CD4-positive, alpha-beta memory T cell (primary cell): Measurements from ENCODE around the gene TBC1D5. TPM values are rescaled to one million over a fixed set of nuclear protein-coding genes. Genes with fewer than 3 reads are reported as not detected.
"Not testable (repeated sequence)": the region's sequence is repeated elsewhere in the genome, so short reads cannot be mapped to it uniquely, and the experiment has no call there.

ENCODE experiments used
- CTCF ChIA-PET: fragments of 350-600 bp; sonication (Branson Sonifier 250); formaldehyde crosslinking; loops from one replicate; lab custom pipeline; 2021; ENCODE audit warnings: inconsistent platforms; ENCODE audit not compliant: partially characterized antibody; lab: Charles Lee
- POLR2A ChIA-PET: fragments of 350-600 bp; sonication (Branson Sonifier 250); formaldehyde crosslinking; loops from one replicate; lab custom pipeline; 2021; ENCODE audit not compliant: partially characterized antibody; lab: Charles Lee
- DNase-seq, 5 donors: peaks; one replicate each; pipeline versions ENCODE4 v3.0.0 to v3.0.0-alpha.2; 2020 to 2022; ENCODE audit warnings: mixed read lengths in 1 of 5
- H3K27ac ChIP-seq: one replicate; pipeline ENCODE4 v1.7.0; 2013; ENCODE audit warnings: low read depth, low read length
- H3K27me3 ChIP-seq: 2 replicates; pipeline ENCODE4 v1.7.0; 2013; ENCODE audit warnings: mild to moderate bottlenecking, low read length, moderate library complexity; ENCODE audit not compliant: insufficient read depth
- H3K36me3 ChIP-seq: 2 replicates; pipeline ENCODE4 v1.7.0; 2013; ENCODE audit warnings: mild to moderate bottlenecking, low read length, moderate library complexity; ENCODE audit not compliant: insufficient read depth
- H3K4me1 ChIP-seq: 2 replicates; pipeline ENCODE4 v1.7.0; 2013; ENCODE audit warnings: mild to moderate bottlenecking, low read length, moderate library complexity; ENCODE audit not compliant: insufficient read depth
- H3K4me3 ChIP-seq, 2 donors: one replicate each; pipeline ENCODE4 v1.7.0; 2013; ENCODE audit warnings: low read length in 2 of 2, mild to moderate bottlenecking in 1 of 2
- H3K9me3 ChIP-seq, 2 donors: one replicate each; pipeline ENCODE4 v1.7.0; 2013; ENCODE audit warnings: low read length in 2 of 2, control low read depth in 1 of 2; ENCODE audit not compliant: control insufficient read depth in 1 of 2
- H3K27ac Mint-ChIP-seq, 7 donors: one replicate each; pipeline ENCODE4 v1.8.0; 2020 to 2021; ENCODE audit warnings: mixed read lengths in 7 of 7, mild to moderate bottlenecking in 6 of 7, inconsistent platforms in 3 of 7, moderate library complexity in 3 of 7
- H3K27me3 Mint-ChIP-seq, 2 donors: one replicate each; pipeline ENCODE4 v1.8.0; 2020 to 2021; ENCODE audit warnings: mixed read lengths in 2 of 2
- H3K36me3 Mint-ChIP-seq, 2 donors: one replicate each; pipeline ENCODE4 v1.8.0; 2020 to 2021; ENCODE audit warnings: mixed read lengths in 2 of 2, inconsistent platforms in 1 of 2, mild to moderate bottlenecking in 1 of 2
- H3K4me1 Mint-ChIP-seq, 4 donors: one replicate each; pipeline ENCODE4 v1.8.0; 2020 to 2021; ENCODE audit warnings: mixed read lengths in 4 of 4, mild to moderate bottlenecking in 1 of 4
- H3K4me3 Mint-ChIP-seq, 8 donors: one replicate each; pipeline ENCODE4 v1.8.0; 2020 to 2021; ENCODE audit warnings: mixed read lengths in 8 of 8, mild to moderate bottlenecking in 7 of 8, moderate library complexity in 6 of 8, inconsistent platforms in 3 of 8
- H3K9me3 Mint-ChIP-seq, 8 donors: one replicate each; pipeline ENCODE4 v1.8.0; 2020 to 2021; ENCODE audit warnings: mixed read lengths in 8 of 8, mild to moderate bottlenecking in 5 of 8, inconsistent platforms in 3 of 8, moderate library complexity in 1 of 8
- intact Hi-C: fragments of 100-400 bp; cut with micrococcal nuclease; formaldehyde crosslinking; loops from one replicate; pipeline ENCODE4 v1.15.1; 2023
- polyA plus RNA-seq, 2 donors: library from polyadenylated mRNA; unstranded; fragments of 300-500 nt; fragmentation: Illumina TruSeq; gene quantifications; one replicate each; pipeline ENCODE4 v1.2.3, GENCODE V29; 2021
- total RNA-seq, 2 experiments: library from RNA; stranded (reverse); gene quantifications; one replicate each; pipeline ENCODE4 v1.2.3, GENCODE V29; 2021

The TBC1D5 gene
- total and polyA plus RNA-seq, 4 experiments from 2014 or later = 21.2 to 52.2 (median 43.3) TPM

- Mint-ChIP-seq H3K9me3 (peaks cover 2 to 26% (median 20%) of the 10 kb centered on the region in 8 donors), H3K4me1 (peaks cover 0 to 10% (median 4%) of the 10 kb centered on the region in 4 donors), H3K36me3 (peaks cover 28 to 48% of the 10 kb centered on the region in 2 donors), H3K27ac (no peak overlapping the region), H3K4me3 (no peak overlapping the region), H3K27me3 (no peaks in the 10 kb centered on the region)
- Histone ChIP-seq H3K36me3 (no peaks in the 10 kb centered on the region), H3K9me3 (no peaks in the 10 kb centered on the region), H3K4me3 (no peak overlapping the region), H3K27ac (no peak overlapping the region), H3K27me3 (no peaks in the 10 kb centered on the region), H3K4me1 (no peaks in the 10 kb centered on the region)
- DNase-seq = no peak
- CTCF ChIA-PET = no interaction called here
- POLR2A ChIA-PET = interaction anchor here (1.9 kb wide), 1 partner anchor 25 kb away, joined by 5 read pairs; the partner anchor contains the start of gene TBC1D5
- intact Hi-C loops = no loop called here
These were observed 25.0 kb downstream of the TBC1D5 start for GRCh38 chr3:17717411-17717810.

DNA sequence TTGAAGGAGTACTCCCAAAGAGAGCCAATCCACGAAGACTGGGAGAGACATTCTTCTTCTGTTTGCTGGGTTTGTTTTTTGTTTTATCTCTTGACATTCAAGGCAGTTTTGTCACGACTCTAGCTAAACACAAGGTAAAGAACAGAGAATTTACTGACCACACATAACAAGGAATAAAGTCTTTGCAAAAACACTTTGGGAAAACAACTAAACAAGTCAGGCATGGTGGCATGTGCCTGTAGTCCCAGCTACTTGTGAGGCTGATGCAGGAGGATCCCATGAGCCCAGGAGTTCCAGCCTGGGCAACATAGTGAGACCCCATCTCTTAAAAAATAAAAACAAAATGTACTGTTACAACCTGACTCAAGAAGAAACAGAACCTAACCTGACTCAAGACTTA lies 28.0 kb downstream of the TBC1D5 start:
- Mint-ChIP-seq H3K4me3 (no peak overlapping the region), H3K36me3 (peaks cover 32 to 52% of the 10 kb centered on the region in 2 donors), H3K4me1 (peaks cover 6 to 12% (median 7%) of the 10 kb centered on the region in 4 donors), H3K27ac (no peak overlapping the region), H3K9me3 (peaks cover 2 to 26% (median 20%) of the 10 kb centered on the region in 8 donors), H3K27me3 (no peaks in the 10 kb centered on the region)
- DNase-seq = no peak
- ChIA-PET POLR2A (no interaction called here), CTCF (no interaction called here)
- no peak overlapping the region for H3K4me3 ChIP-seq
- H3K9me3 ChIP-seq = no peaks in the 10 kb centered on the region
- intact Hi-C loops = no loop called here
- H3K36me3 ChIP-seq = no peaks in the 10 kb centered on the region
- no peak overlapping the region for H3K27ac ChIP-seq
- H3K27me3 ChIP-seq = no peaks in the 10 kb centered on the region
- H3K4me1 ChIP-seq = no peaks in the 10 kb centered on the region

DNA sequence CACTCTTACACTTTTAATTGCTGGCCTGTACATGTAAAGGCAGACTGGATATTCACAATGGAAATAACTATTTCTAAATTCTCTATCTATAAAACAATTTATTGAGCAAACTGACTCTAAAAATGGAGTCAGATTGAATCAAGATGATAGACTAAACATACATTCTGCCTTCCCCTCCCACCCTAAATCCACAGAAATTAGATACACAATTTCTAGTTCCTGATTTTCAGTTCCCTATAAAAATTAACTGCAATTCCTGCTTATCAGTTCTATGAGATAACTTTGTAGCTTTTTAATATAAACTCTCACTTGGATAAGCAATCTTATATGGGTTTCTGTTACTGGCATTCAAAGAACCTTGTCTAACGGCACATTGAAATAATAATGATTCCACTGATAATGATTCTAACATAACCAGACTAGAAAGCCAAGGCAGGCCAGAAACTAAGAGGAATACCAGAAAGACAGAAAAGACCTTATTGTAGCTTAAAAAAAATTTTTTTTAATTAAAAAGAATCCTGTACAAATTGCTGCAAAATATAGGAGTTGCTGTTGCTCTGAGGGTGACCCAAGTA lies 33.1 kb downstream of the TBC1D5 start:
- Mint-ChIP-seq H3K9me3 (peaks cover 2 to 10% (median 7%) of the 10 kb centered on the region in 8 donors), H3K27ac (no peak overlapping the region), H3K36me3 (peaks cover 17 to 21% of the 10 kb centered on the region in 2 donors), H3K27me3 (no peaks in the 10 kb centered on the region), H3K4me1 (peaks cover 12 to 20% (median 17%) of the 10 kb centered on the region in 4 donors), H3K4me3 (no peak overlapping the region)
- H3K27ac ChIP-seq = no peak overlapping the region
- POLR2A ChIA-PET = no interaction called here
- CTCF ChIA-PET = no interaction called here
- no peaks in the 10 kb centered on the region for H3K9me3 ChIP-seq
- no peaks in the 10 kb centered on the region for H3K27me3 ChIP-seq
- intact Hi-C loops = no loop called here
- DNase-seq = no peak
- no peak overlapping the region for H3K4me3 ChIP-seq
- no peaks in the 10 kb centered on the region for H3K4me1 ChIP-seq
- H3K36me3 ChIP-seq = no peaks in the 10 kb centered on the region

DNA sequence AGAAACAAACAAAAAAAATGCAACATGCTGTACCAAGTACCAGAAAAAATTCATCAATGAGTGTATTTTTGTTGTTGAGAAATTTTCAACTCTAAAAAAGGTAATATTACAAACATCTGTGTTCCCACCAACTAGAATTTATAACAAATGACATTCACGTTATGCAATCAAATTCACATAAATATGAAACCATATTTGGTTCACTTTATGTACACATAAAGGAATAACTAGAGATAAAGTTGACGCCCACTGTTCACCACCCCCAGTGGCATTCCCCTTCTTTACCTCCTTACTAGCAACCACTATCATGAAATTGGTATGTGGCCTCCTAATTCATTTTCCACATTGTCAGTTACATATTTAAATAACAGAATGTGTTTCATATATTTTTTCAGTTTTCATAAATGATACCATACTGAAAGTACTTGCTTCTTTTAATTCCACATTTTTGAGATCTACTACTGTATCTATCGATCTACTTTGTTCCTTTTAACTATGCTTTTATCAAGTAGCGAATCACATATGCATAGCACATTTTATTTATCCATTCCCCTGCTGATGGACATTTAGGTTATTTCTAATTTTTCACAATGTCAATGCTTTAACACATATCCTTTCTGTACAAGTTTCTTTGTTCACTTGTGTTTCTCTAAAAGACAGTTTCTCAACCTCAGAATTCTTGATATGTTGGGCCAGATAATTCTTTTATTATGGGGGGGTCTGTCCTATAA lies 34.5 kb downstream of the TBC1D5 start:
- no peak overlapping the region for H3K27ac ChIP-seq
- no peaks in the 10 kb centered on the region for H3K36me3 ChIP-seq
- intact Hi-C loops = no loop called here
- H3K9me3 ChIP-seq = no peaks in the 10 kb centered on the region
- no peaks in the 10 kb centered on the region for H3K4me1 ChIP-seq
- no peak overlapping the region for H3K4me3 ChIP-seq
- no peak overlapping the region for H3K4me3 Mint-ChIP-seq
- H3K36me3 Mint-ChIP-seq = peaks cover 9 to 11% of the 10 kb centered on the region in 2 donors
- ChIA-PET POLR2A (no interaction called here), CTCF (no interaction called here)
- DNase-seq = no peak
- peak overlapping the region in 5 of 7 donors; percentile 1 to 65 (median 5) for H3K27ac Mint-ChIP-seq
- no peaks in the 10 kb centered on the region for H3K27me3 Mint-ChIP-seq
- no peaks in the 10 kb centered on the region for H3K27me3 ChIP-seq
- peaks cover 12 to 19% (median 17%) of the 10 kb centered on the region in 4 donors for H3K4me1 Mint-ChIP-seq
- peaks cover 0 to 2% (median 0%) of the 10 kb centered on the region in 8 donors for H3K9me3 Mint-ChIP-seq

- H3K27me3 Mint-ChIP-seq, DNase-seq, H3K4me3 ChIP-seq, H3K27ac Mint-ChIP-seq, H3K9me3 ChIP-seq, H3K27me3 ChIP-seq, H3K4me3 Mint-ChIP-seq, POLR2A ChIA-PET, intact Hi-C loops, H3K9me3 Mint-ChIP-seq, H3K36me3 ChIP-seq, H3K4me1 ChIP-seq, CTCF ChIA-PET, H3K27ac ChIP-seq: not testable (repeated sequence)
- peaks cover 3 to 15% of the 10 kb centered on the region in 2 donors for H3K36me3 Mint-ChIP-seq
- peaks cover 6 to 12% (median 11%) of the 10 kb centered on the region in 4 donors for H3K4me1 Mint-ChIP-seq
These were observed 36.4 kb downstream of the TBC1D5 start for GRCh38 chr3:17705991-17706390.

GRCh38 chr3:17699815-17700214 lies 42.6 kb downstream of the TBC1D5 start:
- CTCF ChIA-PET, H3K4me3 Mint-ChIP-seq, H3K27me3 Mint-ChIP-seq, H3K36me3 ChIP-seq, H3K4me1 ChIP-seq, H3K27ac ChIP-seq, intact Hi-C loops, H3K9me3 ChIP-seq, H3K4me3 ChIP-seq, H3K27ac Mint-ChIP-seq, DNase-seq, POLR2A ChIA-PET, H3K27me3 ChIP-seq: not testable (repeated sequence)
- H3K9me3 Mint-ChIP-seq = peaks cover 0 to 23% (median 4%) of the 10 kb centered on the region in 8 donors
- H3K4me1 Mint-ChIP-seq = peaks cover 7 to 23% (median 16%) of the 10 kb centered on the region in 4 donors
- H3K36me3 Mint-ChIP-seq = peaks cover 8 to 34% of the 10 kb centered on the region in 2 donors

GRCh38 chr3:17695665-17696064 lies 46.8 kb downstream of the TBC1D5 start:
- H3K27me3 ChIP-seq, POLR2A ChIA-PET, H3K9me3 ChIP-seq, CTCF ChIA-PET, H3K36me3 ChIP-seq, DNase-seq, H3K27me3 Mint-ChIP-seq, H3K27ac ChIP-seq, H3K4me1 ChIP-seq, intact Hi-C loops, H3K4me3 ChIP-seq, H3K4me3 Mint-ChIP-seq: not testable (repeated sequence)
- peaks cover 0 to 27% (median 8%) of the 10 kb centered on the region in 8 donors for H3K9me3 Mint-ChIP-seq
- peaks cover 13 to 47% (median 31%) of the 10 kb centered on the region in 4 donors for H3K4me1 Mint-ChIP-seq
- H3K27ac Mint-ChIP-seq = peak overlapping the region in 3 of 7 donors; percentile 0 to 45 (median 29)
- H3K36me3 Mint-ChIP-seq = peaks cover 18 to 33% of the 10 kb centered on the region in 2 donors
